ENCODE measurements around the gene ATP9B. TPM values are rescaled to one million over a fixed set of nuclear protein-coding genes. Genes with fewer than 3 reads are reported as not detected.

The ATP9B gene
- total RNA-seq, 1 donor from 2014 or later: 49.2 TPM

DNA sequence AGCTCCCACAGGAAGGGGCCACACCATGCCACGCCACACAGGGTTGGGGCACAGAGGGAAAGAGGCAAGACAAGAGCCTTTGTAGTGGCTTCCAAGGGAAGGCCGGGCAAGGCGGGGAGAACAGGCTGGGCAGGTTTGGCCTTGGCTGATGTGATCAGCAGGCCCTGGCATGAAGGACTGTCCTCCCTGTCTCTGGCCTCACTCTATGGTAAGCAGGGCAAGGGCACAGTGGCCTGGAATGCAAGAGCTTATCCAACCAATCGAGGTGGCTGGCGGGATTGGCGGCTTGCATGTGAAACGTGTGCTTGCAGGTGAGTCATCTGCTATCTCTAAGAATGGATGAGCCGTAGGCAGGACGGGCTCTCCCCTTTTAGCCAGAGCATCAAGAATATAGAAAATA lies 6.4 kb upstream of the ATP9B start:
- no peak overlapping the region for H3K27ac Mint-ChIP-seq
- H3K9me3 Mint-ChIP-seq: peaks cover 15% of the 10 kb centered on the region
- DNase-seq (no peak), ATAC-seq (ENCODE audit: low read depth) (no peak)
- peaks cover 3% of the 10 kb centered on the region for H3K27me3 Mint-ChIP-seq
- peaks cover 6% of the 10 kb centered on the region for H3K4me1 Mint-ChIP-seq
- peaks cover 2% of the 10 kb centered on the region for H3K36me3 Mint-ChIP-seq (ENCODE audit: low read depth)
- no peak overlapping the region for H3K4me3 Mint-ChIP-seq
- CTCF ChIA-PET: no interaction called here
- TF ChIP-seq, protein P1, sequence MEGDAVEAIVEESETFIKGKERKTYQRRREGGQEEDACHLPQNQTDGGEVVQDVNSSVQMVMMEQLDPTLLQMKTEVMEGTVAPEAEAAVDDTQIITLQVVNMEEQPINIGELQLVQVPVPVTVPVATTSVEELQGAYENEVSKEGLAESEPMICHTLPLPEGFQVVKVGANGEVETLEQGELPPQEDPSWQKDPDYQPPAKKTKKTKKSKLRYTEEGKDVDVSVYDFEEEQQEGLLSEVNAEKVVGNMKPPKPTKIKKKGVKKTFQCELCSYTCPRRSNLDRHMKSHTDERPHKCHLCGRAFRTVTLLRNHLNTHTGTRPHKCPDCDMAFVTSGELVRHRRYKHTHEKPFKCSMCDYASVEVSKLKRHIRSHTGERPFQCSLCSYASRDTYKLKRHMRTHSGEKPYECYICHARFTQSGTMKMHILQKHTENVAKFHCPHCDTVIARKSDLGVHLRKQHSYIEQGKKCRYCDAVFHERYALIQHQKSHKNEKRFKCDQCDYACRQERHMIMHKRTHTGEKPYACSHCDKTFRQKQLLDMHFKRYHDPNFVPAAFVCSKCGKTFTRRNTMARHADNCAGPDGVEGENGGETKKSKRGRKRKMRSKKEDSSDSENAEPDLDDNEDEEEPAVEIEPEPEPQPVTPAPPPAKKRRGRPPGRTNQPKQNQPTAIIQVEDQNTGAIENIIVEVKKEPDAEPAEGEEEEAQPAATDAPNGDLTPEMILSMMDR (IDR thresholded peaks at IDR 0.05): no peak
- intact Hi-C loops (cut with micrococcal nuclease): loop anchor here (10.0 kb wide), 2 partner anchors 312 to 462 kb away; no protein-coding TSS in a partner anchor
- POLR2A ChIA-PET: no interaction called here

DNA sequence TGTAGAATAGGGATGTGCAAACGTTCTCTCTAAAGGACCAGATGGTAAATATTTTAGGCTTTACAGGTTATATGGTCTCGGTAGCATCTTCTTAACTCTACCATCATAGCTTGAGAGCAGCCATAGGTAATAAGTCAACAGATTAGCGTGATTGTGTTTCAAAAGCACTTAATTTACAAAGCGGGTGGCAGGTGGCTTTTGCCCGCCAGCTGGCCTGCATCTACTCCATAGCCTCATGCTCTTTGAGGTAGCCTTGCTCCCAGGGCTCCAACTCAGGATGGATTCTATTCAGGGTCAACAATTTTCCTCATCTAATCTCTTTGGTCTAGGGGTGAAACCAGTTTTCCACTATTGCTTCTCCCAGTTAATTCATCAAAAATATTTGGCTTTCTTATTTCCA lies 5.0 kb upstream of the ATP9B start:
- TF ChIP-seq, protein P1 (IDR thresholded peaks at IDR 0.05): no peak
- peaks cover 3% of the 10 kb centered on the region for H3K27me3 Mint-ChIP-seq
- ChIA-PET CTCF (no interaction called here), POLR2A (no interaction called here)
- peaks cover 4% of the 10 kb centered on the region for H3K4me1 Mint-ChIP-seq
- peaks cover 2% of the 10 kb centered on the region for H3K36me3 Mint-ChIP-seq (ENCODE audit: low read depth)
- no peak for DNase-seq
- H3K9me3 Mint-ChIP-seq: peaks cover 15% of the 10 kb centered on the region
- intact Hi-C loops (cut with micrococcal nuclease): loop anchor here (10.0 kb wide), 2 partner anchors 311 to 461 kb away; no protein-coding TSS in a partner anchor
- no peak overlapping the region for H3K27ac Mint-ChIP-seq
- no peak overlapping the region for H3K4me3 Mint-ChIP-seq
- no peak for ATAC-seq (ENCODE audit: low read depth)

DNA sequence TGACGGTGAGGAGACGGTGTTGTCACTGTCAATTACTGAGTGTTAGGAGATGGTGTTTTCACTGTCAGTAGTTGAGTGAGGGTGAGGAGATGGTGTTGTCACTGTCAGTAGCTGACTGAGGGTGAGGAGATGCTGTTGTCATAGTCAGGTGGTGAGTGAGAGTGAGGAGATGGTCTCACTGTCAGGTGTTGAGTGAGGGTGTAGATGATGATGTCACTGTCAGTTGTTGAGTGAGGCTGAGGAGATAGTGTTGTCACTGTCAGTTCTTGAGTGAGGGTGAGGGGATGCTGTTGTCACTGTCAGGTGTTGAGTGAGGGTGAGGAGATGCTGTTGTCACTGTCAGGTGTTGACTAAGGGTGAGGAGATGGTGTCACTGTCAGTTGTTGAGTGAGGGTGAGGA lies 3.4 kb upstream of the ATP9B start:
- DNase-seq: no peak
- H3K36me3 Mint-ChIP-seq (ENCODE audit: low read depth): peaks cover 2% of the 10 kb centered on the region
- TF ChIP-seq, protein P1 (IDR thresholded peaks at IDR 0.05): no peak

DNA sequence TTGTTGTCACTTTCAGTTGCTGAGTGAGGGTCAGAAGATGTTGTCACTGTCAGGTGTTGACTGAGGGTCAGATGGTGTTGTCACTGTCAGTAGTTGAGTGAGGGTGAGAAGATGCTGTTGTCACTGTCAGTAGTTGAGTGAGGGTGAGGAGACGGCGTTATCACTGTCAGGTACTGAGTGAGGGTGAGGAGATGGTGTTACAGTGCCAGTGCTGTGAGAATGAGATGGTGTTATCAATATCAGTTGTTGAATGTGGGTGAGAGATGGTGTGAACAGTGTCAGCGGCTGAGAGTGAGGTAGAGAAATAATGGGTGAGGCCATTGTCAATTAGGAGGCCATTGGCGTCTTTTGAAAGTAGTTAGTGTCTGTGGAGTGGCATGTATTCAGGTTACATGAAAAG lies 1.6 kb upstream of the ATP9B start:
- CTCF ChIA-PET: no interaction called here
- DNase-seq (no peak), ATAC-seq (ENCODE audit: low read depth) (no peak)
- Mint-ChIP-seq H3K4me1 (peaks cover 25% of the 10 kb centered on the region), H3K27me3 (peaks cover 3% of the 10 kb centered on the region), H3K9me3 (peaks cover 15% of the 10 kb centered on the region), H3K36me3 (ENCODE audit: low read depth) (peaks cover 2% of the 10 kb centered on the region), H3K4me3 (peak overlapping the region; percentile 21), H3K27ac (peak overlapping the region; percentile 95)
- intact Hi-C loops (cut with micrococcal nuclease): loop anchor here (2.0 to 10.0 kb wide), 5 partner anchors 179 to 1040 kb away; partner anchors contain the start of genes ADNP2 and SLC66A2
- POLR2A ChIA-PET: interaction anchor here (1.2 to 1.3 kb wide), 2 partner anchors 10 to 611 kb away, joined by 4 to 6 read pairs; no protein-coding TSS in a partner anchor
- TF ChIP-seq, protein P1 (IDR thresholded peaks at IDR 0.05): no peak

More for the DNA sequence above, 3.4 kb upstream of the ATP9B start:
- peaks cover 3% of the 10 kb centered on the region for H3K27me3 Mint-ChIP-seq
- H3K9me3 Mint-ChIP-seq: peaks cover 15% of the 10 kb centered on the region
- POLR2A ChIA-PET: no interaction called here
- ATAC-seq (ENCODE audit: low read depth): no peak
- CTCF ChIA-PET: no interaction called here
- H3K4me1 Mint-ChIP-seq: peaks cover 15% of the 10 kb centered on the region
- H3K4me3 Mint-ChIP-seq: no peak overlapping the region
- intact Hi-C loops (cut with micrococcal nuclease): loop anchor here (5.0 to 10.0 kb wide), 3 partner anchors 309 to 1041 kb away; partner anchors contain the start of gene ADNP2
- no peak overlapping the region for H3K27ac Mint-ChIP-seq

DNA sequence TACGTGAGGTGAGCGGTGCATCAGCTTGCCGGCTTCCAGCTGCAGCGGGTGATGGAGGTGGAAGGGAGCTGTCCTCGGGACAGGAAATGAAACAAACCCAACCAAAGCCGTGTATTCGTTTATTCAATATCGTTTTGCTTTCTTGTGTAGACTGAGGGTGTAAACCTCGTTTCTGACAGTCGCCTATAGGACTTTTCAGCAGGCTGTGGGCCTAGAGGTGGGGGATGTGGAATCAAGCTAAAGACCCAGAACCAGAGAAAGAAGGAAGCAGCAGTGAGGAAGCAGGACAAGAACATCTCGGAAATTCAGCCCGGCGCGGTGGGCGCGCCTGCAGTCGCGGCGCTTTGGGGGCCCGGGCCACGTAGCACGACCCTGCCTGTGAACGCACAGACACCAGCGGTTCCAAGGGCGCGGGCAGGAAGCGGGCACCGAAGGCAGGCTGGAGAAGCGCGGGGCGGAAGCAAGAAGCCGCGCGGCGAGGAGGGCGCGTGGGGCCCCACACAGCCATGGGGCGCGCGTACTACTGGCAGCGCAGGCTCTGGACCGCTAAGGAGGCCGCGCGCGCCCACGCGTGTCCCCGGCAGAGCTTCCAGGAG lies 755 bp upstream of the ATP9B start:
- H3K4me1 Mint-ChIP-seq: peaks cover 25% of the 10 kb centered on the region
- DNase-seq: no peak

More for the DNA sequence above, 755 bp upstream of the ATP9B start:
- TF ChIP-seq, protein P1 (IDR thresholded peaks at IDR 0.05): no peak
- POLR2A ChIA-PET: interaction anchor here (0.5 to 1.3 kb wide), 8 partner anchors 10 to 965 kb away, joined by 3 to 7 read pairs (median 4); no protein-coding TSS in a partner anchor
- Mint-ChIP-seq H3K4me3 (peak overlapping the region; percentile 88), H3K27me3 (peaks cover 3% of the 10 kb centered on the region), H3K27ac (peak overlapping the region; percentile 95), H3K36me3 (ENCODE audit: low read depth) (peaks cover 5% of the 10 kb centered on the region), H3K9me3 (peaks cover 15% of the 10 kb centered on the region)
- ATAC-seq (ENCODE audit: low read depth): no peak
- CTCF ChIA-PET: no interaction called here
- intact Hi-C loops (cut with micrococcal nuclease): loop anchor here (2.0 to 10.0 kb wide), 5 partner anchors 178 to 1039 kb away; partner anchors contain the start of genes ADNP2 and SLC66A2
